WERI-Rb-1 (cell line): ENCODE measurements around the gene PDGFC.
"Not testable (repeated sequence)": the region's sequence is repeated elsewhere in the genome, so short reads cannot be mapped to it uniquely, and the experiment has no call there.

Experiments
- DNase-seq: peaks from one replicate; pipeline ENCODE4 v3.0.0-alpha.2; 2020
- H3K27ac ChIP-seq: fragments of 250-450 bp; sonication (Bioruptor Pico); 2 replicates; pipeline ENCODE4 v1.5.1; 2020; ENCODE audit warnings: mild to moderate bottlenecking, moderate library complexity
- H3K27me3 ChIP-seq: fragments of 250-450 bp; sonication (Bioruptor Pico); 2 replicates; pipeline ENCODE4 v1.5.1; 2021; ENCODE audit warnings: mild to moderate bottlenecking, low read depth, moderate library complexity; ENCODE audit not compliant: insufficient read depth, severe bottlenecking
- H3K36me3 ChIP-seq: fragments of 250-450 bp; sonication (Bioruptor Pico); 2 replicates; pipeline ENCODE4 v1.5.1; 2020; ENCODE audit warnings: mild to moderate bottlenecking, moderate library complexity
- H3K4me3 ChIP-seq: 2 replicates; pipeline ENCODE4 v1.5.1; 2011; ENCODE audit warnings: low read depth, mild to moderate bottlenecking, control low read depth, low read length
- H3K9me3 ChIP-seq: fragments of 250-450 bp; sonication (Bioruptor Pico); 2 replicates; pipeline ENCODE4 v1.5.1; 2021; ENCODE audit warnings: mild to moderate bottlenecking, moderate library complexity; ENCODE audit not compliant: severe bottlenecking
- TF ChIP-seq, protein P1 (sequence below): IDR thresholded peaks from 2 replicates; pipeline ENCODE4 v1.5.1; 2011; ENCODE audit warnings: low read depth, mild to moderate bottlenecking, control low read depth, inconsistent platforms, low read length

The PDGFC gene

GRCh38 chr4:156933633-156934258 is 37.9 kb downstream of the PDGFC start:
- H3K27ac ChIP-seq = no peak overlapping the region
- H3K27me3 ChIP-seq = no peaks in the 10 kb centered on the region
- DNase-seq = no peak
- H3K36me3 ChIP-seq = no peaks in the 10 kb centered on the region
- no peak overlapping the region for H3K4me3 ChIP-seq
- H3K9me3 ChIP-seq = no peaks in the 10 kb centered on the region
- TF ChIP-seq, protein P1, sequence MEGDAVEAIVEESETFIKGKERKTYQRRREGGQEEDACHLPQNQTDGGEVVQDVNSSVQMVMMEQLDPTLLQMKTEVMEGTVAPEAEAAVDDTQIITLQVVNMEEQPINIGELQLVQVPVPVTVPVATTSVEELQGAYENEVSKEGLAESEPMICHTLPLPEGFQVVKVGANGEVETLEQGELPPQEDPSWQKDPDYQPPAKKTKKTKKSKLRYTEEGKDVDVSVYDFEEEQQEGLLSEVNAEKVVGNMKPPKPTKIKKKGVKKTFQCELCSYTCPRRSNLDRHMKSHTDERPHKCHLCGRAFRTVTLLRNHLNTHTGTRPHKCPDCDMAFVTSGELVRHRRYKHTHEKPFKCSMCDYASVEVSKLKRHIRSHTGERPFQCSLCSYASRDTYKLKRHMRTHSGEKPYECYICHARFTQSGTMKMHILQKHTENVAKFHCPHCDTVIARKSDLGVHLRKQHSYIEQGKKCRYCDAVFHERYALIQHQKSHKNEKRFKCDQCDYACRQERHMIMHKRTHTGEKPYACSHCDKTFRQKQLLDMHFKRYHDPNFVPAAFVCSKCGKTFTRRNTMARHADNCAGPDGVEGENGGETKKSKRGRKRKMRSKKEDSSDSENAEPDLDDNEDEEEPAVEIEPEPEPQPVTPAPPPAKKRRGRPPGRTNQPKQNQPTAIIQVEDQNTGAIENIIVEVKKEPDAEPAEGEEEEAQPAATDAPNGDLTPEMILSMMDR = no peak

GRCh38 chr4:156932360-156932759 is 39.2 kb downstream of the PDGFC start:
- not testable (repeated sequence) for H3K9me3 ChIP-seq, H3K27ac ChIP-seq, DNase-seq, H3K36me3 ChIP-seq, H3K27me3 ChIP-seq, H3K4me3 ChIP-seq

GRCh38 chr4:156931267-156931666 is 40.3 kb downstream of the PDGFC start:
- TF ChIP-seq, protein P1 = no peak
- H3K9me3 ChIP-seq = peaks cover 3% of the 10 kb centered on the region
- H3K27me3 ChIP-seq = no peaks in the 10 kb centered on the region
- H3K36me3 ChIP-seq = no peaks in the 10 kb centered on the region
- no peak overlapping the region for H3K27ac ChIP-seq
- no peak overlapping the region for H3K4me3 ChIP-seq
- no peak for DNase-seq

DNA sequence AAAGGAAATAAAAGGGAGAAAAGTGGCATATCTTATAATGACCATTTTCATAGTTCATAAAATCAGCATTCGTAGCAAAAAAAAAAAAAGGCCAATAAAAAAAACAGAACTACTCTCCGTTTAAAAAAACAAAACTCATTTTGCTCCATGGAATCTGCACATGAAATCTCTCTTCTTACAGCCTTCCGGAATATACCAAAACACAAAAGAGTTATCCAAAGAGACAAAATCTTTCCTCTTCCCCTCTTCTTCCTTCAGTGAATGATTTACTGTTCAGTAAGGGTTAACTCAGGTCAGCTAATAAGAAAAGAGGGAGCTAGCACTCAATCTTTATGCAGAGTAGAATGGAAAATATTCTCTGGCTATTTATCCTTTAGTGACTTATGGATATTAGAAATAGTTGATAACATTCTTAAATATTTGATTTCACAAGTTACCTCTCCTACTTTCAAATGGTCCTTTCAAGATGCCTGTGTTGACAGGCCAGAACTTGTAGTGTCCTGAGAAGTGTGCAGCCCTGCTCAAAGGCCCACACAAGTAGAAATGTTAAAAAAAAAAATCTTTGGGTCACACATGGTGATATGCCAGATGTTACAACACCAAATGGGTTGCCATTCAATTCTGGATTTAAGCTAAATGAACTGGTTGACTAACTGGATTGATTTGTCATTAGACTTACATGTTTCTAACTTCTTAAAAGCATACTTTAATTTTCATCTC is 42.1 kb downstream of the PDGFC start:
- H3K36me3 ChIP-seq = no peaks in the 10 kb centered on the region

GRCh38 chr4:156924774-156925315 is 46.8 kb downstream of the PDGFC start:
- no peaks in the 10 kb centered on the region for H3K27me3 ChIP-seq
- no peak for DNase-seq
- no peak overlapping the region for H3K4me3 ChIP-seq
- TF ChIP-seq, protein P1 = no peak
- no peaks in the 10 kb centered on the region for H3K36me3 ChIP-seq
- H3K9me3 ChIP-seq = peaks cover 3% of the 10 kb centered on the region
- H3K27ac ChIP-seq = no peak overlapping the region

More for the DNA sequence above, 42.1 kb downstream of the PDGFC start:
- TF ChIP-seq, protein P1 = no peak
- Histone ChIP-seq H3K4me3 (no peak overlapping the region), H3K27ac (no peak overlapping the region), H3K27me3 (no peaks in the 10 kb centered on the region), H3K9me3 (peaks cover 3% of the 10 kb centered on the region)
- no peak for DNase-seq

DNA sequence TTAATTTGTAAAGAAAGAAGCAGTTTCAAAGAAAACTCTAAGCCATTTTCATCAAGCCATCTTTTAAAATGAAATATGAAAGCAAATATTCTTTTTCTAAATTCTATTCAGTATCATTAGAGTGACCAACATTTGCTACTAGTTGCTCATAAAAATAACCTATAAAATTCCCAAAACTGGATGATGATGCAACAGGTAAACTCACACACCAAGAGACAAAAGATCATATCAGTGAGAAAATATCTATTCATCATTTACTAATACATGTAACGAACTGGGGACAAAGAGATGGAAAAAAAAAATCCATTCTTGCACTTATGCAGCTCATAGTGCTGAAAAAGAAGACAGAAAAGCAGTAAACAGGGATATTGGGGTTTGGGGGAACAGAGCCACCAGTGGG is 48.1 kb downstream of the PDGFC start:
- H3K27me3 ChIP-seq = no peaks in the 10 kb centered on the region
- no peak for DNase-seq
- no peaks in the 10 kb centered on the region for H3K36me3 ChIP-seq
- TF ChIP-seq, protein P1 = no peak
- H3K4me3 ChIP-seq = no peak overlapping the region
- no peak overlapping the region for H3K27ac ChIP-seq
- H3K9me3 ChIP-seq = peaks cover 3% of the 10 kb centered on the region
